SK-N-MC (cell line): Measurements from ENCODE around the gene EHD2.

Experiments
- FOXP2 ChIP-seq: optimal IDR thresholded peaks from 2 replicates; pipeline ENCODE3; 2011; ENCODE audit warnings: mild to moderate bottlenecking, moderate library complexity; ENCODE audit not compliant: insufficient read depth; ENCODE audit errors: extremely low read length, control extremely low read depth
- POLR2AphosphoS5 ChIP-seq: IDR thresholded peaks from 2 replicates; pipeline ENCODE4 v1.6.1; 2012; ENCODE audit warnings: mild to moderate bottlenecking, low read depth, low read length, borderline replicate concordance

GRCh38 chr19:47749326-47749725 lies 36.1 kb downstream of the EHD2 start:
- no peak for TF ChIP-seq FOXP2
- no peak for TF ChIP-seq POLR2AphosphoS5
